ENCODE data around the gene RAB11FIP2.

Gene RAB11FIP2

DNA sequence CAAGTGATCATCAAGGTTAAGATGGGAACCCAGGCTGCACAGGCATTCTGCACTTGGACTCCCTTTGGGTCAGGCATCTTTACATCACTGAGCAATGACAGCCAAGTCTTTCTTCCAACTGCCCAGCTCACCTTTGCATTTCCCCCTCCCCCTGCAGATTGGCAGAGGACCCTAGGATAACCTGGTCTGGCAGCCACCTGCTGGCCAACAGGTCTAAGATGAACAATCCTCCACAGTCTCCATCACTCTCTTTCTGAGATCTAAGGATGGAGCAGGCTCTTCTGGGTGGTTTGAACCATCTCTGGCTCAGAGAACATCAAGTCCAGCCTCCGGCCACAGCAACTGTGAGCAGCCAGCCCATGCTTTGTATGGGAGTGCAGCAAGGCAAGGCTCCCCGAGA lies 75.8 kb downstream of the RAB11FIP2 start:
- DNase-seq (ENCODE audit: insufficient read length, low spot score) (no peak), FAIRE-seq (no peak)
- TF ChIP-seq, protein P1, sequence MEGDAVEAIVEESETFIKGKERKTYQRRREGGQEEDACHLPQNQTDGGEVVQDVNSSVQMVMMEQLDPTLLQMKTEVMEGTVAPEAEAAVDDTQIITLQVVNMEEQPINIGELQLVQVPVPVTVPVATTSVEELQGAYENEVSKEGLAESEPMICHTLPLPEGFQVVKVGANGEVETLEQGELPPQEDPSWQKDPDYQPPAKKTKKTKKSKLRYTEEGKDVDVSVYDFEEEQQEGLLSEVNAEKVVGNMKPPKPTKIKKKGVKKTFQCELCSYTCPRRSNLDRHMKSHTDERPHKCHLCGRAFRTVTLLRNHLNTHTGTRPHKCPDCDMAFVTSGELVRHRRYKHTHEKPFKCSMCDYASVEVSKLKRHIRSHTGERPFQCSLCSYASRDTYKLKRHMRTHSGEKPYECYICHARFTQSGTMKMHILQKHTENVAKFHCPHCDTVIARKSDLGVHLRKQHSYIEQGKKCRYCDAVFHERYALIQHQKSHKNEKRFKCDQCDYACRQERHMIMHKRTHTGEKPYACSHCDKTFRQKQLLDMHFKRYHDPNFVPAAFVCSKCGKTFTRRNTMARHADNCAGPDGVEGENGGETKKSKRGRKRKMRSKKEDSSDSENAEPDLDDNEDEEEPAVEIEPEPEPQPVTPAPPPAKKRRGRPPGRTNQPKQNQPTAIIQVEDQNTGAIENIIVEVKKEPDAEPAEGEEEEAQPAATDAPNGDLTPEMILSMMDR (IDR thresholded peaks at IDR 0.05; ENCODE audit: insufficient read depth, missing control alignments), result no peak

DNA sequence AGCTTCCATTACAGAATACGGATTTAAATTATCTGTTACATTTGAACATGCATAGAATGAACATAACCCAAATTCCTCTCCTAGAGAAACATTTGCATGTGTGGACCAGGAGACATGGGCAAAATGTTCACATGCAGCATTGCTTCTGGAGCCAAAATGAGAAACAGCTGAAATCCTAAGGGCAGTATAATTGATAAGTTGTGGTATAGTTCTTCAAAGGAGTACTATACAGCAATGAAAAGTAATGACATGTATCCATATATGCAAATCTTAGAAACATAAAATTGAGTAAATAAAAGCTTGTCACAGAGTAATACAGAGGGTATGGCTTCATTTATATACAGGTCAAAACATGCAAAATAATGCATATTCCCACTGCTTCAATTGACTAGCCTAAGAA lies 77.1 kb downstream of the RAB11FIP2 start:
- TF ChIP-seq, protein P1 (IDR thresholded peaks at IDR 0.05; ENCODE audit: insufficient read depth, missing control alignments), result no peak
- FAIRE-seq (no peak), DNase-seq (ENCODE audit: insufficient read length, low spot score) (no peak)

DNA sequence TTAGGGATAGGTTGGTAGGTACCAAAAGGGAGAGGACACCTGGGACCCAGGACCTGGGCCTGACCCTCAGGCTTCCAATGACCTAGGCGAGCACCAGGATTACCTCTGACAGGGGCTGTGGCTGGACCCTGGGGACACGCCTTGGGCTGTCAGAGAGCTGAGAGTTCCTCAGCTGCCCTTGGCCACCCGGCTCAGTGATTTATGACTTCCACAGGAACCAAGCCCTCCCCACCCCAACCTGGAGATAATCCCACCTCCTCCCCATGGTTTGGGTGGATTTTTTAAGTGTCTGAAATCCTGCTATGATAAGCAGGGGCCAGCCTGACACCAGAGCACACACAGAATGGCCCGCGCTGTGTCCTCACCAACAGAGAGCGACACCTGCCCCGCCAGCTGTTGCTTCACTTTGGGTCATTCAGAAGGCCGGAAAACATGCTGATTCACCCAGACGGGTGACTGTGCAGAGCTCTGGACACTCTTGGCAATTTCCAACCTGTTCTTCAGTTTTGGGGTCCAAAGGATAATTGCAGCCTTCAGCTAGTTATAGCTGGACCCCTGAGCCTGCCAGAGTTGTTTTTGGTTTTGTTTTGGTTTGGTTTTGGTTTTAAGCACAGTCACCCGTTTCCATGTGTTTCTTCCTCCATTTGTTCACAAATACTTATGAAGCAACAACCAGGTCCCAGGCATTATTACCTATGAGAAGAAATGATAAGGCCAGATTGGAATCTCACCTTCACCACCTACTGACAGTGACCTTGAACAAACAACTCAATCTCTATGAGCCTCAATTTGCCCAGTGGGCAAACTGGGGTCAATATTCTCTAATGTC lies 78.2 kb downstream of the RAB11FIP2 start:
- FAIRE-seq (no peak), DNase-seq (ENCODE audit: insufficient read length, low spot score) (no peak)
- TF ChIP-seq, protein P1 (IDR thresholded peaks at IDR 0.05; ENCODE audit: insufficient read depth, missing control alignments), result no peak

DNA sequence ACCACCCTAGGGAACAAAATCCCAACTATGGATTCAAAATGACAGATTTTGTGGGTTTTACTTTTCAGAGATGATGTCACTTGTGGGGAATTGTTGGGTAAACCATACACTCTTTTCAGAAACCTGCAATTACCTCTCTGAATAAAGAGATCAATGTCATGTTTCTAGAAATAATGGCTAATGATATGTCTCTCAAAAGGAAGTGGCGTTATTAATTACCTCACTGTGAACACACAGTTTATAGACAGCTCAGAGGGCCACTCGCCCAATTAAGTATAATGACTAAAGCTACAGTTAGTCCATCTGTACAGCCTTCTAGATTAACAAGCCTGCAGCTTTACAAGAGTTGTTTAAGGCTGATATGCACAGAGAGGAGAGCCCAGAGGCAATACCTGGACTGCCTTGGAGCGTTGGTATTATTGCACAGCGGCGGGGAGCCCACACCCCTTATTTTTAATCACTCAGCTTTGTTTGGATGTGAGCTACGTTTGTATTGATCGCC lies 79.5 kb downstream of the RAB11FIP2 start:
- DNase-seq (ENCODE audit: insufficient read length, low spot score) (peak; percentile 14), FAIRE-seq (no peak)
- TF ChIP-seq, protein P1 (IDR thresholded peaks at IDR 0.05; ENCODE audit: insufficient read depth, missing control alignments), result no peak

DNA sequence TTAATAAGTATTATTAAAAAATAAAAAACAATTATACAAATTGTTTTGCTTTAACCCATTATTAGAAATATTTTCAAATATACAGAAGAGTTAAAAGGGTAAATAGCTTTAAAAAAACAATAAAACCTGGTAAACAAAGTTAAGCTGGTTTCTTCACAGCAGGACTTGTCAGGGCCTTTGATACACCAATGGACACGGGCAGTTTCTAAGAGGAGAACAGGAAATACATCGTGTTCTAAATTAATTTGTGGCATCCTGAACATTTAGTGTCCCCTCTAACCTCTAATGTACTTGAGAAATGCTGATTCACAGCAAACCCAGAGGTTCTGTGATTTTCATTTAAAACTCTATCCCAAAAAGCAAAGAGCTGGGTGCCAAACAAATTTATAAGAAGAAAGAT lies 80.8 kb downstream of the RAB11FIP2 start:
- TF ChIP-seq, protein P1 (IDR thresholded peaks at IDR 0.05; ENCODE audit: insufficient read depth, missing control alignments), result no peak
- no peak for FAIRE-seq
- no peak for DNase-seq (ENCODE audit: insufficient read length, low spot score)

DNA sequence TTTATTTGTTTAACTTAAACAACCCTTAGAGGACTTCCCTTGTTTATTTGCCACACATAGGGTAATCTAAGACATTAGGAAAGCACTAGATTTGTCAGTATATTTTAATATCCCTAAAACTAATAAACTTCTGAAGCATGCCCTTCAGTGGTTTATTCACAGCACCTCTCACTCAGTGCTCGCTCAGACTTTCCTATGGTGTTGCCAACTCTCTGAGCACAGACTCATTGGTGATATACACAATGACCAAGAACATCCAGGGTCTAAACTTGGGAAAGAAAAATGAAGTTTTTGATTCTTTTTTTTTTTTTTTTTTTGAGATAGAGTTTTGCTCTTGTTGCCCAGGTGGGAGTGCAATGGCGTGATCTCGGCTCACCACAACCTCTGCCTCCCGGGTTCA lies 82.2 kb downstream of the RAB11FIP2 start:
- TF ChIP-seq, protein P1 (IDR thresholded peaks at IDR 0.05; ENCODE audit: insufficient read depth, missing control alignments), result no peak
- FAIRE-seq (no peak), DNase-seq (ENCODE audit: insufficient read length, low spot score) (no peak)

DNA sequence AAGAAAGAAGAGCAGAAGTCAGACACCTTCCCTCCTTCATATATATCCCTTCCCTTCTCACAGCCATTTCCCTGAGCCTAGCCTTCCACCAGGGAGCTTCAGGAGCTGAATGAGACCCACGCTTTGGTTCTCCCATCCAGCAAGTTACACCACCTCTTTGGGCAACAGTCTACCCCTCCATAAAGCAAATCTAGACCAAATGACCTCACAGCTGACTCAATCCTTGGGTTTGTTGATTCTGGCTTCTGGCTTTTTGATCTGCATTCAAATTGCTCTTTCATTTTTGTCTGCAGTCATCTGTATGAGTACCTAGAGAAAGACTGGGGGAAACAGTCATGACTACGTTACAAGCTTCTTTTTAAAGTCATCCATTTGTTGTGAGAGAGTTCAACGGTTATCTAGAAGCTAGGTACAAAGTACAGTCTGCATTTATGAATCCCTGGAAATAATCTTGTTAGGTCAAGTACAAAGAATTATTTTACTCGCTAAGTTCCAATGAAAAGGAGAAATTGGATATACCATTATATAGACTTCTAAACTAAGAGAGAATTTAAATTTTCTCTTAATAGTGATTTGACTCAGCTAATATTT lies 86.3 kb downstream of the RAB11FIP2 start:
- TF ChIP-seq, protein P1 (IDR thresholded peaks at IDR 0.05; ENCODE audit: insufficient read depth, missing control alignments), result no peak
- no peak for DNase-seq (ENCODE audit: insufficient read length, low spot score)
- FAIRE-seq, result no peak
